Stomach smooth muscle (tissue), 2 donors: ENCODE measurements around the gene MRPL12.
A peak's percentile ranks its signal among the peaks of the same experiment; 100 is the strongest.

Source experiments
- H3K27ac ChIP-seq: one replicate; pipeline ENCODE4 v1.7.0; 2013; ENCODE audit warnings: mild to moderate bottlenecking, low read length, inconsistent platforms
- H3K27me3 ChIP-seq, 2 donors: one replicate each; pipeline ENCODE4 v1.7.0; 2013; ENCODE audit warnings: low read length in 2 of 2; ENCODE audit not compliant: insufficient read depth in 2 of 2, control insufficient read depth in 1 of 2
- H3K36me3 ChIP-seq, 2 donors: one replicate each; pipeline ENCODE4 v1.7.0; 2013; ENCODE audit warnings: low read length in 2 of 2; ENCODE audit not compliant: control insufficient read depth in 2 of 2, insufficient read depth in 2 of 2
- H3K4me1 ChIP-seq: one replicate; pipeline ENCODE4 v1.7.0; 2013; ENCODE audit warnings: low read length; ENCODE audit not compliant: control insufficient read depth, insufficient read depth
- H3K4me3 ChIP-seq, 2 donors: one replicate each; pipeline ENCODE4 v1.7.0; 2013; ENCODE audit warnings: low read length in 2 of 2
- H3K9ac ChIP-seq, 2 donors: one replicate each; pipeline ENCODE4 v1.7.0; 2013; ENCODE audit warnings: low read length in 2 of 2, mild to moderate bottlenecking in 1 of 2
- H3K9me3 ChIP-seq, 2 donors: one replicate each; pipeline ENCODE4 v1.7.0; 2013; ENCODE audit warnings: low read length in 2 of 2; ENCODE audit not compliant: control insufficient read depth in 2 of 2
- donor health status: healthy.
- donor health status: Pancreatic carcinoma.

The MRPL12 gene

DNA sequence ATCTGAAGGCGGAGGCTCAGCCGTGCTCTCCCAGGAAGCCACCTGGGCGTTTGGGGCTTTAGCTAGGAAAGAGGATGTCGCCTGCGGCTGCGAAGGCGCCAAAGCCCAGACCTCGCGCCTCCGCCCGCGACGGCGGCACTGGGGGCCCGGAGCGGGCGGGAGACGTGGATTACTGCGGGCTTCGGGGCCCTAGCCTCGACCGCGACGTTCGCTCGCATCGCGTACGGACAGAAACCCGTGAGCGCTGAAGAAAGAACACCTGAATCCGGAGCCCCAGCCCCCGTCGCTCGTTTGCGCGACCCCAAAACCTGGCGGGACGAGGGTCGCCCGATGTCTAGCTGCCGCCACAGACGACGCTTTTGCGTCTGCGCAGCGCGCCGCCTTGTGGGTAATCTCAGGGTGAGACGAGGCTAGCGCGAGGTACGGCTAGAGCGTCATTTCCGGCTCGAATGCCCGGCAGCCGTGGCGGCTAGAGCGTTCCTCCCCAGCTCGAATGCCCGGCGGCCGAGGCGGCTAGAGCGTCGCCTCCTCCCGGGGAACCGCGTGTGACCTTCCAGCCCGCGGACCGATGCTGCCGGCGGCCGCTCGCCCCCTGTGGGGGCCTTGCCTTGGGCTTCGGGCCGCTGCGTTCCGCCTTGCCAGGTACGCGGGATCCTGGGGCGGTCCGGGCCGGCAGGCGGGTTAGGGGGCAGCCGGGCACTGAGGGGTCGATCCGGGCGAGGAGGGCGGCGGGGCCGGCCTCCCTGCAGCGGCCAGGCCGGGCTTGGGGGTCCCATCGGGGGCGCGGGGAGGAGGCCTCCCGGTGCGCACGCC lies at the start of gene MRPL12:
Gene MRPL12, plus strand, starts transcription at position 434 of the 813 bp plus-strand sequence. Its CDS starts 135 bp downstream, at position 569.
- H3K36me3 ChIP-seq = peaks cover 22 to 23% of the 10 kb centered on the region in 2 donors

GRCh38 chr17:81655378-81656117 lies 47.6 kb upstream of the MRPL12 start:
- Histone ChIP-seq H3K27me3 (peaks cover 8 to 11% of the 10 kb centered on the region in 2 donors), H3K4me3 (no peak overlapping the region), H3K9me3 (no peaks in the 10 kb centered on the region), H3K4me1 (no peaks in the 10 kb centered on the region), H3K9ac (no peak overlapping the region), H3K27ac (no peak overlapping the region), H3K36me3 (no peaks in the 10 kb centered on the region)

More for the DNA sequence above, at the start of gene MRPL12:
- Histone ChIP-seq H3K4me3 (peak within 1 kb of the TSS; percentile 92 to 96), H3K27me3 (no peaks in the 10 kb centered on the region), H3K4me1 (peaks cover 31% of the 10 kb centered on the region), H3K27ac (peak within 1 kb of the TSS; percentile 88), H3K9me3 (no peaks in the 10 kb centered on the region), H3K9ac (peak within 1 kb of the TSS; percentile 96 to 98)

- Histone ChIP-seq H3K4me1 (no peaks in the 10 kb centered on the region), H3K27ac (no peak within 1 kb of the TSS), H3K36me3 (no peaks in the 10 kb centered on the region), H3K9me3 (no peaks in the 10 kb centered on the region), H3K9ac (no peak within 1 kb of the TSS), H3K4me3 (no peak within 1 kb of the TSS), H3K27me3 (peaks cover 6 to 7% of the 10 kb centered on the region in 2 donors)
These were observed 46.9 kb upstream of the MRPL12 start, which contains the start of gene PDE6G for GRCh38 chr17:81656118-81656743. PDE6G (minus strand) TSS chr17:81656542; CDS start chr17:81653305, 3,237 bp downstream.

GRCh38 chr17:81656835-81657234 lies 46.3 kb upstream of the MRPL12 start:
- H3K4me1 ChIP-seq = no peaks in the 10 kb centered on the region
- no peak overlapping the region for H3K27ac ChIP-seq
- no peaks in the 10 kb centered on the region for H3K36me3 ChIP-seq

DNA sequence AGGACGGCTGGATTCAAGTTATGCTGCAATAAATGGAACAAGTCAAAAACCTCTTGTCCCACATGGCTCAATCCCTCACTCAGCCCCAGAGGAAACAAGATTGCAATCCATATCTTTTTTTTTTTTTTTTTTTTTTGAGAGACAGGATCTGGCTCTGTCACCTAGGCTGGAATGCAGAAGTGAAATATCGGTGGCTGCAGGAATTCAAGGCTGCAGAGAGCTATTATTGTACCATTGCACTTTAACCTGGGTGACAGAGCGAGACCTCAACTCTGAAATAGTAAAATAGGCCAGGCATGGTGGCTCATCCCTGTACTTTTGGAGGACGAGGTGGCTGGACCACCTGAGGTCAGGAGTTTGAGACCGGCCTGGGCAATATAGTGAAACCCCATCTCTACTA lies 44.1 kb upstream of the MRPL12 start:
- H3K9ac ChIP-seq = no peak overlapping the region
- H3K27me3 ChIP-seq = peaks cover 0 to 3% of the 10 kb centered on the region in 2 donors
- H3K4me1 ChIP-seq = no peaks in the 10 kb centered on the region
- no peak overlapping the region for H3K4me3 ChIP-seq
- H3K9me3 ChIP-seq = no peaks in the 10 kb centered on the region
- H3K36me3 ChIP-seq = no peaks in the 10 kb centered on the region
- no peak overlapping the region for H3K27ac ChIP-seq

More at GRCh38 chr17:81656835-81657234, 46.3 kb upstream of the MRPL12 start:
- Histone ChIP-seq H3K9me3 (no peaks in the 10 kb centered on the region), H3K9ac (no peak overlapping the region), H3K27me3 (peaks cover 5% of the 10 kb centered on the region in 2 donors), H3K4me3 (no peak overlapping the region)

- Histone ChIP-seq H3K27ac (no peak overlapping the region), H3K9me3 (no peaks in the 10 kb centered on the region), H3K4me1 (peaks cover 3% of the 10 kb centered on the region), H3K4me3 (no peak overlapping the region), H3K36me3 (peaks cover 0 to 3% of the 10 kb centered on the region in 2 donors), H3K9ac (no peak overlapping the region), H3K27me3 (peaks cover 0 to 2% of the 10 kb centered on the region in 2 donors)
These were observed 42.7 kb upstream of the MRPL12 start for GRCh38 chr17:81660441-81660840.

DNA sequence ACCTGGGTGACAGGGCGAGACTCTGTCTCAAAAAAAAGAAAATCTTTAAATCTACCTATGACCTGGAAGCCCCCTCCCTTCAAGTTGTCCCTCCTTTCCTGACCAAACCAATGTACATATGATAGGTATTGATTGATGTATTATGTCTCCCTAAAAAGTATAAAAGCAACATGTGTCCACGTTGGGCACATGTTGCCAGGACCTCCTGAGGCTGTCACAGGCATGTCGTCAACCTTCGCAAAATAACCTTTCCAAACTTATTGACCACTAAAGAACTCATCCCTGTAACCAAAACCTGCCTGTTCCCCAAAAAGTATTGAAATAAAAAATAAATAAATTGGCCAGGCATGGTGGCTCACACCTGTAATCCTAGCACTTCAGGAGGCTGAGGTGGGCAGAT lies 41.2 kb upstream of the MRPL12 start:
- Histone ChIP-seq H3K9me3 (no peaks in the 10 kb centered on the region), H3K36me3 (peaks cover 0 to 3% of the 10 kb centered on the region in 2 donors), H3K27ac (no peak overlapping the region), H3K4me1 (peaks cover 16% of the 10 kb centered on the region), H3K27me3 (no peaks in the 10 kb centered on the region), H3K4me3 (no peak overlapping the region), H3K9ac (no peak overlapping the region)

- Histone ChIP-seq H3K4me1 (peaks cover 17% of the 10 kb centered on the region), H3K27me3 (no peaks in the 10 kb centered on the region), H3K9ac (no peak overlapping the region), H3K36me3 (peaks cover 0 to 3% of the 10 kb centered on the region in 2 donors), H3K4me3 (no peak overlapping the region), H3K27ac (no peak overlapping the region), H3K9me3 (no peaks in the 10 kb centered on the region)
These were observed 39.1 kb upstream of the MRPL12 start for GRCh38 chr17:81664051-81664470.

DNA sequence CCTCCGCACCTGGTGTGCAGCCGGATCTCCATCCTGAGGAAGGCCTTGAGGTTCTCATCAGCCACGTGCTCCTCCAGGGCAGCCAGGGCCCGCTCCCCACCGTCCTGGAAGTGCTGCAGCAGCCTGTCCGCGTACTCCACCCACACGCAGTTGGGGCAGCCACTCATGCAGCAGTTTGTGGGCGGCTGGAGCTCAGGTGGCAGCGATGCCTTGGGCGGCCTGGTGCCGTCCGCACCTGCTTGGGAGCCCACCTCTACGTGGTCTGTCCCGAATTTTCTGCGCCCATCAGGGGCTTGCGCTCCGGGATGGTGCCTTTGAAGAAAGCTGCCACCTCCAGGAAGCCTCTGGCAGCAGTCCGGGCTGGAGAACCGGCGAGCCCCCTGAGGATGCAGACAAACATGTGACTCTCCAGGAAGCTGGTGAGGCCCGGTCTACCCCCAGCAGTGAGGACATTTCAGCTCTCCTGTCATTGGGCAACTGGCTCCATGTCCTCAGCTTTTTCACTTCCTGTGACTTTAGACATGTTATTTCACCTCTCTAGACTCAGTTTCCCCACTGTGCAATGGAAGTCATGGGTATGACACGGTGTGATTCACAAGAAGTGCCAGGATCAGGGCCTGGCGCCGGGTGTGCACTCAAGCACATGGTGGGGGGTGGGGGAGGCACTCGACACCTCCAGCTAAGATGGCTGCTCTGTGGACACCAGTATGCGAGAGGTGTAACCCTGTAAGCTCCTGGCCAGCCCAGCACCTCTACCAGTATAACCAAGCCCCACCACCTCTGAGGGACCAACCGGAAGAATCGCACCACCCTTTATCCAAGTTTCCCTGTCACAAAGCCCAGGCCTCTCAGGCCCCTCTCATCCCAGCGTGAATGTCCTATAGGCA lies 37.7 kb upstream of the MRPL12 start:
- peak overlapping the region; percentile 90 for H3K4me3 ChIP-seq
- H3K4me1 ChIP-seq = peaks cover 17% of the 10 kb centered on the region
- peaks cover 5% of the 10 kb centered on the region in 2 donors for H3K36me3 ChIP-seq
- H3K9me3 ChIP-seq = no peaks in the 10 kb centered on the region
- H3K9ac ChIP-seq = peak overlapping the region; percentile 83 to 89
- no peaks in the 10 kb centered on the region for H3K27me3 ChIP-seq
- H3K27ac ChIP-seq = peak overlapping the region; percentile 66

DNA sequence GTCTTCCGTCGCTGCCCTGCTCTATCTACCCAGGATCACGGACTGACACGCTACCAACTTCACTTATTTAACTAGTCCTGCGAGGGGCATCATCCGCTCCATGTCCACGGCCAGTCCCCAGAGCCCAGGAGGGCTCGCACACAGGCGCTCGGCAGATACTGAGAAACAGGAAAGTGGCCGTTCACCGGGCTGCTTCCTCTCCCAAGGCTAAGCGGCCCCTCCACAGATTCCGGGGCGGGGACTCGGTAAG lies 37.1 kb upstream of the MRPL12 start:
- Histone ChIP-seq H3K9ac (peak overlapping the region; percentile 83 to 89), H3K27ac (peak overlapping the region; percentile 66), H3K36me3 (peaks cover 5 to 6% of the 10 kb centered on the region in 2 donors), H3K4me1 (peaks cover 17% of the 10 kb centered on the region), H3K27me3 (no peaks in the 10 kb centered on the region), H3K9me3 (no peaks in the 10 kb centered on the region), H3K4me3 (peak overlapping the region; percentile 90)
